HL-60 (cell line): ENCODE measurements around the gene SPATA17.

Experiments used
- POLR2AphosphoS5 ChIP-seq: IDR thresholded peaks from 2 replicates; pipeline ENCODE4 v1.6.1; 2012; ENCODE audit warnings: low read depth
- TF ChIP-seq, protein P1 (sequence below): IDR thresholded peaks from one replicate; pipeline ENCODE4 v1.5.1; 2011; ENCODE audit warnings: low read length, control low read depth, inconsistent platforms; ENCODE audit not compliant: insufficient read depth

- TF ChIP-seq, protein P1, sequence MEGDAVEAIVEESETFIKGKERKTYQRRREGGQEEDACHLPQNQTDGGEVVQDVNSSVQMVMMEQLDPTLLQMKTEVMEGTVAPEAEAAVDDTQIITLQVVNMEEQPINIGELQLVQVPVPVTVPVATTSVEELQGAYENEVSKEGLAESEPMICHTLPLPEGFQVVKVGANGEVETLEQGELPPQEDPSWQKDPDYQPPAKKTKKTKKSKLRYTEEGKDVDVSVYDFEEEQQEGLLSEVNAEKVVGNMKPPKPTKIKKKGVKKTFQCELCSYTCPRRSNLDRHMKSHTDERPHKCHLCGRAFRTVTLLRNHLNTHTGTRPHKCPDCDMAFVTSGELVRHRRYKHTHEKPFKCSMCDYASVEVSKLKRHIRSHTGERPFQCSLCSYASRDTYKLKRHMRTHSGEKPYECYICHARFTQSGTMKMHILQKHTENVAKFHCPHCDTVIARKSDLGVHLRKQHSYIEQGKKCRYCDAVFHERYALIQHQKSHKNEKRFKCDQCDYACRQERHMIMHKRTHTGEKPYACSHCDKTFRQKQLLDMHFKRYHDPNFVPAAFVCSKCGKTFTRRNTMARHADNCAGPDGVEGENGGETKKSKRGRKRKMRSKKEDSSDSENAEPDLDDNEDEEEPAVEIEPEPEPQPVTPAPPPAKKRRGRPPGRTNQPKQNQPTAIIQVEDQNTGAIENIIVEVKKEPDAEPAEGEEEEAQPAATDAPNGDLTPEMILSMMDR: no peak
- TF ChIP-seq POLR2AphosphoS5: no peak
Measured at GRCh38 chr1:217626321-217626720, 4.8 kb upstream of the SPATA17 start.
